GM12878 (cell line): Measurements from ENCODE around the gene ARHGEF17. TPM values are rescaled to one million over a fixed set of nuclear protein-coding genes. Genes with fewer than 3 reads are reported as not detected.

ENCODE experiments used
- ATAC-seq: fragments of 200-7000 bp; cut with Tn5 transposase; 3 replicates; pipeline ENCODE4 v1.9.1; 2020; ENCODE audit warnings: mild to moderate bottlenecking, moderate library complexity
- BruUV-seq: library from RNA; stranded (reverse); fragments of 400-500 nt; replicated peaks from 2 replicates; lab custom pipeline; 2021; lab: Mats Ljungman, UMichigan
- CTCF ChIA-PET: fragments of 300-600 bp; sonication (Branson Sonifier 250); formaldehyde crosslinking; extraction: SDS; loops from one replicate; lab custom pipeline; 2021; ENCODE audit warnings: inconsistent platforms; lab: Yijun Ruan, JAX
- POLR2A ChIA-PET: fragments of 350-600 bp; formaldehyde crosslinking; extraction: SDS; loops from one replicate; lab custom pipeline; 2021; ENCODE audit warnings: inconsistent platforms; lab: Charles Lee
- RAD21 ChIA-PET: fragments of 300-600 bp; sonication (Branson Sonifier 250); formaldehyde crosslinking; loops from one replicate; lab custom pipeline; 2023; ENCODE audit warnings: antibody characterized with exemption; ENCODE audit not compliant: unreplicated experiment; lab: Charles Lee
- SMC1A ChIA-PET: fragments of 300-600 bp; sonication (Branson Sonifier 250); formaldehyde crosslinking; loops from one replicate; lab custom pipeline; 2023; ENCODE audit not compliant: unreplicated experiment, uncharacterized antibody; lab: Charles Lee
- DNase-seq: peaks from one replicate; pipeline ENCODE4 v3.0.0-alpha.2; 2011; ENCODE audit warnings: low read depth, low spot score
- FAIRE-seq: peaks from 3 replicates; lab custom pipeline; 2011; peaks lifted over from hg19 to GRCh38; lab: Jason Lieb, UNC
- H2AFZ ChIP-seq: 2 replicates; pipeline ENCODE4 v1.6.0; 2011; ENCODE audit warnings: low read depth, low read length, control low read depth; ENCODE audit not compliant: control insufficient read depth
- H3K27ac ChIP-seq: 2 replicates; pipeline ENCODE4 v1.5.1; 2011; ENCODE audit warnings: control low read depth; ENCODE audit not compliant: control insufficient read depth, insufficient read depth
- H3K27me3 ChIP-seq, 2 experiments: replicated peaks in 1 of 2; 2 replicates each; pipeline versions ENCODE4 v1.6.0 to v1.6.1; 2011; ENCODE audit warnings: low read length in 1 of 2; ENCODE audit not compliant: control insufficient read depth in 2 of 2, insufficient read depth in 2 of 2
- H3K36me3 ChIP-seq, 2 experiments: 2 replicates each; pipeline ENCODE4 v1.5.1; 2011; ENCODE audit warnings: low read length in 1 of 2; ENCODE audit not compliant: control insufficient read depth in 2 of 2, insufficient read depth in 2 of 2
- H3K4me1 ChIP-seq: 2 replicates; pipeline ENCODE4 v1.6.1; 2011; ENCODE audit warnings: mild to moderate bottlenecking, low read length, moderate library complexity, mixed read lengths; ENCODE audit not compliant: control insufficient read depth, insufficient read depth
- H3K4me2 ChIP-seq: 2 replicates; pipeline ENCODE4 v1.6.0; 2011; ENCODE audit warnings: control low read depth; ENCODE audit not compliant: control insufficient read depth, insufficient read depth
- H3K4me3 ChIP-seq: fragments of 200-600 bp; sonication (generic); 2 replicates; pipeline ENCODE4 v1.5.1; 2016
- H3K79me2 ChIP-seq: 2 replicates; pipeline ENCODE4 v1.6.0; 2011; ENCODE audit warnings: low read length; ENCODE audit not compliant: control insufficient read depth, insufficient read depth
- H3K9ac ChIP-seq: 2 replicates; pipeline ENCODE4 v1.8.0; 2011; ENCODE audit warnings: low read length, control low read depth, mixed read lengths; ENCODE audit not compliant: control insufficient read depth, insufficient read depth
- H3K9me3 ChIP-seq: replicated peaks from 3 replicates; pipeline ENCODE4 v1.5.1; 2011; ENCODE audit warnings: mild to moderate bottlenecking, low read length; ENCODE audit not compliant: control insufficient read depth, insufficient read depth
- H4K20me1 ChIP-seq: 2 replicates; pipeline ENCODE4 v1.6.0; 2011; ENCODE audit not compliant: control insufficient read depth, insufficient read depth
- ATF3 ChIP-seq: IDR thresholded peaks from 2 replicates; pipeline ENCODE4 v1.6.1; 2011; ENCODE audit warnings: low read depth, mild to moderate bottlenecking, low read length, moderate library complexity, borderline replicate concordance; ENCODE audit errors: extremely low read depth
- ETV6 ChIP-seq, 2 experiments: fragments of 450-650 bp in 1 of 2; IDR thresholded peaks in 1 of 2; conservative IDR thresholded peaks in 1 of 2; 2 replicates each; pipeline ENCODE4 v1.6.1; 2014; ENCODE audit warnings: antibody characterized with exemption in 1 of 2, borderline replicate concordance in 1 of 2, low read depth in 1 of 2, mild to moderate bottlenecking in 1 of 2, moderate library complexity in 1 of 2
- FOXM1 ChIP-seq: IDR thresholded peaks from 2 replicates; pipeline ENCODE4 v1.6.1; 2012; ENCODE audit warnings: low read depth, mild to moderate bottlenecking, inconsistent platforms, low read length, moderate library complexity
- HDAC2 ChIP-seq: fragments of 200-600 bp; sonication (generic); IDR thresholded peaks from 2 replicates; pipeline ENCODE4 v1.6.1; 2017
- NR2C2 ChIP-seq: IDR thresholded peaks from 2 replicates; pipeline ENCODE4 v1.6.1; 2011; ENCODE audit warnings: borderline replicate concordance, low read depth; ENCODE audit not compliant: control insufficient read depth, insufficient read length
- SIN3A ChIP-seq: IDR thresholded peaks from 2 replicates; pipeline ENCODE4 v1.6.1; 2012; ENCODE audit warnings: low read depth, low read length, improper control_type of control experiment
- SMAD1 ChIP-seq: fragments of 450-650 bp; IDR thresholded peaks from 2 replicates; pipeline ENCODE4 v1.6.1; 2018; ENCODE audit warnings: mild to moderate bottlenecking, low read depth; ENCODE audit not compliant: partially characterized antibody
- SMC3 ChIP-seq: IDR thresholded peaks from 2 replicates; pipeline ENCODE4 v1.6.1; 2011; ENCODE audit warnings: low read length, improper control_type of control experiment, borderline replicate concordance
- SP1 ChIP-seq: IDR thresholded peaks from one replicate; pipeline ENCODE4 v1.6.1; 2011; ENCODE audit warnings: low read depth, low read length
- SREBF1 ChIP-seq: IDR thresholded peaks from 2 replicates; pipeline ENCODE4 v1.6.1; 2012; ENCODE audit warnings: mild to moderate bottlenecking, low read length
- SUPT20H ChIP-seq: IDR thresholded peaks from 2 replicates; pipeline ENCODE4 v1.6.1; 2011; ENCODE audit warnings: low read depth, mild to moderate bottlenecking, low read length, moderate library complexity, borderline replicate concordance; ENCODE audit not compliant: control insufficient read depth
- WGBS: methylation state at CpG from one replicate; pipeline ENCODE4 v1.1.6; 2016; ENCODE audit warnings: low lambda C conversion rate; ENCODE audit not compliant: insufficient replicate concordance, insufficient coverage; ENCODE audit errors: missing lambda C conversion rate; 5-methylcytosine and 5-hydroxymethylcytosine counted together
- in situ Hi-C: fragments of 300-500 bp; cut with MboI; formaldehyde crosslinking; loops from 9 replicates; pipeline ENCODE4 v1.14.3; 2018; ENCODE audit warnings: mixed read lengths
- intact Hi-C: fragments of 100-400 bp; cut with micrococcal nuclease; formaldehyde crosslinking; loops from one replicate; pipeline ENCODE4 v1.14.2; 2022; ENCODE audit not compliant: unreplicated experiment
- polyA plus RNA-seq, 11 experiments: library from polyadenylated mRNA; depleted of rRNA in 4 of 11; unstranded in 6 of 11; stranded (reverse) in 5 of 11; fragments of >200 nt; fragmentation: Nextera tagmentation in 4 of 11; fragmentation: Illumina TruSeq in 1 of 11; extraction: Ambion mirVana in 4 of 11; extraction: Trizol in 1 of 11; gene quantifications; 1 replicate in 1 of 11; 2 replicates in 10 of 11; pipeline versions ENCODE4 v1.2.1 to v1.2.3, GENCODE V29; 2011 to 2016; ENCODE audit warnings: inconsistent platforms in 2 of 11, missing spikeins in 2 of 11, low read depth in 1 of 11
- total RNA-seq, 4 experiments: library from RNA; depleted of rRNA in 3 of 4; stranded (reverse); fragments of >200 nt in 3 of 4; fragmentation: Illumina TruSeq in 1 of 4; extraction: Trizol in 1 of 4; gene quantifications; 2 replicates each; pipeline versions ENCODE4 v1.2.1 to v1.2.3, GENCODE V29; 2013 to 2021
- TF ChIP-seq, protein P1 (sequence below): fragments of 450-650 bp; IDR thresholded peaks from 2 replicates; pipeline ENCODE4 v1.6.1; 2017; ENCODE audit warnings: mild to moderate bottlenecking

ARHGEF17 gene
- total and polyA plus RNA-seq, 10 of the 15 experiments (the other 5 are each of a cell fraction or from before 2014, with no cell fraction given), result 0.15 to 11.0 (median 1.7) TPM

- intact Hi-C loops (no loop called here), in situ Hi-C loops (no loop called here)
- 54% methylated on average over 6 of the region's 10 CpGs for WGBS
- FAIRE-seq (no peak), ATAC-seq (no peak), DNase-seq (no peak)
- Histone ChIP-seq H3K27ac (no peak overlapping the region), H3K4me2 (no peak overlapping the region), H3K27me3 (no peaks in the 10 kb centered on the region), H3K36me3 (no peaks in the 10 kb centered on the region; a peak in 1 of 4 replicates), H4K20me1 (no peaks in the 10 kb centered on the region), H3K4me3 (no peak overlapping the region), H3K79me2 (no peaks in the 10 kb centered on the region), H3K9ac (no peak overlapping the region), H2AFZ (no peak overlapping the region), H3K9me3 (no peaks in the 10 kb centered on the region), H3K4me1 (no peaks in the 10 kb centered on the region)
- BruUV-seq, result no TSS peak
- CTCF ChIA-PET, result interaction anchor here (15.3 kb wide), 1 partner anchor 45 kb away, joined by 400 read pairs; no protein-coding TSS in a partner anchor
- RAD21 ChIA-PET, result interaction anchor here (1.5 kb wide), 1 partner anchor 316 kb away, joined by 5 read pairs; no protein-coding TSS in a partner anchor
- POLR2A ChIA-PET, result no interaction called here
- SMC1A ChIA-PET, result no interaction called here
- TF ChIP-seq SMAD1, result no peak
- TF ChIP-seq NR2C2, result no peak
- TF ChIP-seq HDAC2, result no peak
- TF ChIP-seq, protein P1, sequence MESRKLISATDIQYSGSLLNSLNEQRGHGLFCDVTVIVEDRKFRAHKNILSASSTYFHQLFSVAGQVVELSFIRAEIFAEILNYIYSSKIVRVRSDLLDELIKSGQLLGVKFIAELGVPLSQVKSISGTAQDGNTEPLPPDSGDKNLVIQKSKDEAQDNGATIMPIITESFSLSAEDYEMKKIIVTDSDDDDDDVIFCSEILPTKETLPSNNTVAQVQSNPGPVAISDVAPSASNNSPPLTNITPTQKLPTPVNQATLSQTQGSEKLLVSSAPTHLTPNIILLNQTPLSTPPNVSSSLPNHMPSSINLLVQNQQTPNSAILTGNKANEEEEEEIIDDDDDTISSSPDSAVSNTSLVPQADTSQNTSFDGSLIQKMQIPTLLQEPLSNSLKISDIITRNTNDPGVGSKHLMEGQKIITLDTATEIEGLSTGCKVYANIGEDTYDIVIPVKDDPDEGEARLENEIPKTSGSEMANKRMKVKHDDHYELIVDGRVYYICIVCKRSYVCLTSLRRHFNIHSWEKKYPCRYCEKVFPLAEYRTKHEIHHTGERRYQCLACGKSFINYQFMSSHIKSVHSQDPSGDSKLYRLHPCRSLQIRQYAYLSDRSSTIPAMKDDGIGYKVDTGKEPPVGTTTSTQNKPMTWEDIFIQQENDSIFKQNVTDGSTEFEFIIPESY, result no peak
- no peak for TF ChIP-seq SREBF1
- no peak for TF ChIP-seq ATF3
- TF ChIP-seq SIN3A, result no peak
- TF ChIP-seq SP1, result no peak
- no peak for TF ChIP-seq ETV6 (conservative IDR thresholded peaks at IDR 0.05 in 1 of 2, IDR thresholded peaks at IDR 0.05 in 1 of 2; ENCODE audit: borderline replicate concordance in 1 of 2, low read depth in 1 of 2)
- TF ChIP-seq SUPT20H, result no peak
- no peak for TF ChIP-seq SMC3
- no peak for TF ChIP-seq FOXM1
These were observed 38.3 kb downstream of the ARHGEF17 start for GRCh38 chr11:73346186-73346935.
